Osteoblast (primary cell): ENCODE measurements around the gene ITGB8. TPM values are rescaled to one million over a fixed set of nuclear protein-coding genes. Genes with fewer than 3 reads are reported as not detected.

Experiments used
- DNase-seq: peaks from one replicate; pipeline ENCODE4 v3.0.0; 2011; ENCODE audit warnings: low spot score, mixed read lengths; ENCODE audit not compliant: insufficient read length; ENCODE audit errors: missing footprints
- H2AFZ ChIP-seq: 2 replicates; pipeline ENCODE4 v1.6.0; 2011; ENCODE audit warnings: mild to moderate bottlenecking, low read length
- H3K27ac ChIP-seq: 2 replicates; pipeline ENCODE4 v1.5.1; 2011; ENCODE audit warnings: mild to moderate bottlenecking, low read depth, low read length, moderate library complexity
- H3K27me3 ChIP-seq: 2 replicates; pipeline ENCODE4 v1.6.0; 2012; ENCODE audit warnings: mild to moderate bottlenecking, control low read depth, inconsistent platforms, low read length, moderate library complexity; ENCODE audit not compliant: insufficient read depth
- H3K36me3 ChIP-seq: 2 replicates; pipeline ENCODE4 v1.5.1; 2011; ENCODE audit warnings: mild to moderate bottlenecking, low read length, control low read depth, moderate library complexity; ENCODE audit not compliant: insufficient read depth
- H3K4me1 ChIP-seq: 2 replicates; pipeline ENCODE4 v1.5.1; 2011; ENCODE audit warnings: mild to moderate bottlenecking, low read length, control low read depth, moderate library complexity; ENCODE audit not compliant: insufficient read depth
- H3K4me2 ChIP-seq: 2 replicates; pipeline ENCODE4 v1.6.0; 2011; ENCODE audit warnings: mild to moderate bottlenecking, low read length; ENCODE audit not compliant: insufficient read depth
- H3K4me3 ChIP-seq: fragments of 200-600 bp; sonication (generic); 3 replicates; pipeline ENCODE4 v1.5.1; 2012; ENCODE audit warnings: mild to moderate bottlenecking, low read length, inconsistent platforms; ENCODE audit not compliant: insufficient read depth
- H3K79me2 ChIP-seq: 2 replicates; pipeline ENCODE4 v1.6.0; 2012; ENCODE audit warnings: mild to moderate bottlenecking, low read length, control low read depth, inconsistent platforms; ENCODE audit not compliant: insufficient read depth
- H3K9me3 ChIP-seq: 2 replicates; pipeline ENCODE4 v1.5.1; 2011; ENCODE audit warnings: low read depth, low read length, control low read depth
- H4K20me1 ChIP-seq: 2 replicates; pipeline ENCODE4 v1.6.0; 2012; ENCODE audit warnings: mild to moderate bottlenecking, low read length, control low read depth; ENCODE audit not compliant: insufficient read depth
- CTCF ChIP-seq: IDR thresholded peaks from 2 replicates; pipeline ENCODE4 v1.5.1; 2011; ENCODE audit warnings: mild to moderate bottlenecking, low read depth, low read length, moderate library complexity; ENCODE audit errors: extremely low read depth
- total RNA-seq: library from RNA; depleted of rRNA; stranded (reverse); fragments of >200 nt; gene quantifications from 2 replicates; pipeline ENCODE4 v1.2.3, GENCODE V29; 2012

The ITGB8 gene
- total RNA-seq, 1 donor = 35.1 TPM

- DNase-seq = no peak
- TF ChIP-seq CTCF = no peak
- no peaks in the 10 kb centered on the region for H3K79me2 ChIP-seq
- H3K36me3 ChIP-seq = no peaks in the 10 kb centered on the region
- no peaks in the 10 kb centered on the region for H4K20me1 ChIP-seq
- H3K4me1 ChIP-seq = no peaks in the 10 kb centered on the region
- no peak overlapping the region for H3K4me2 ChIP-seq
- no peak overlapping the region for H3K4me3 ChIP-seq
- H3K27ac ChIP-seq = no peak overlapping the region
- no peaks in the 10 kb centered on the region for H3K27me3 ChIP-seq
- no peak overlapping the region for H2AFZ ChIP-seq
- no peaks in the 10 kb centered on the region for H3K9me3 ChIP-seq
These were observed 32.0 kb downstream of the ITGB8 start for GRCh38 chr7:20362574-20363253.

- Histone ChIP-seq H3K79me2 (no peaks in the 10 kb centered on the region), H4K20me1 (no peaks in the 10 kb centered on the region), H3K27me3 (no peaks in the 10 kb centered on the region), H3K4me3 (no peak overlapping the region), H3K4me2 (no peak overlapping the region), H3K27ac (no peak overlapping the region), H2AFZ (no peak overlapping the region), H3K36me3 (no peaks in the 10 kb centered on the region), H3K9me3 (no peaks in the 10 kb centered on the region), H3K4me1 (no peaks in the 10 kb centered on the region)
- DNase-seq = no peak
- TF ChIP-seq CTCF = no peak
These were observed 34.0 kb downstream of the ITGB8 start for GRCh38 chr7:20364571-20365196.

- no peak overlapping the region for H3K4me3 ChIP-seq
- H2AFZ ChIP-seq = no peak overlapping the region
- H4K20me1 ChIP-seq = no peaks in the 10 kb centered on the region
- no peaks in the 10 kb centered on the region for H3K36me3 ChIP-seq
- no peaks in the 10 kb centered on the region for H3K4me1 ChIP-seq
- no peak overlapping the region for H3K4me2 ChIP-seq
- no peaks in the 10 kb centered on the region for H3K27me3 ChIP-seq
- no peaks in the 10 kb centered on the region for H3K9me3 ChIP-seq
- no peak overlapping the region for H3K27ac ChIP-seq
- H3K79me2 ChIP-seq = no peaks in the 10 kb centered on the region
- no peak for DNase-seq
- TF ChIP-seq CTCF = no peak
These were observed 34.8 kb downstream of the ITGB8 start for GRCh38 chr7:20365486-20365885.

GRCh38 chr7:20374399-20374798, 43.7 kb downstream of the ITGB8 start:
- Histone ChIP-seq H3K36me3 (no peaks in the 10 kb centered on the region), H2AFZ (no peak overlapping the region), H4K20me1 (no peaks in the 10 kb centered on the region), H3K9me3 (no peaks in the 10 kb centered on the region), H3K4me3 (no peak overlapping the region), H3K79me2 (no peaks in the 10 kb centered on the region), H3K4me2 (no peak overlapping the region), H3K27me3 (no peaks in the 10 kb centered on the region), H3K27ac (no peak overlapping the region), H3K4me1 (no peaks in the 10 kb centered on the region)
- DNase-seq = no peak
- no peak for TF ChIP-seq CTCF
